Activated naive CD8-positive, alpha-beta T cell (primary cell): ENCODE data around the gene DFFA.
"Not testable (repeated sequence)": the region's sequence is repeated elsewhere in the genome, so short reads cannot be mapped to it uniquely, and the experiment has no call there.

Experiments used
- H3K27ac Mint-ChIP-seq: one replicate; pipeline ENCODE4 v1.8.0; 2021; ENCODE audit warnings: mixed read lengths
- H3K27me3 Mint-ChIP-seq: one replicate; pipeline ENCODE4 v1.8.0; 2021; ENCODE audit warnings: mixed read lengths
- H3K36me3 Mint-ChIP-seq: one replicate; pipeline ENCODE4 v1.8.0; 2021; ENCODE audit warnings: mixed read lengths
- H3K4me1 Mint-ChIP-seq: one replicate; pipeline ENCODE4 v1.8.0; 2021; ENCODE audit warnings: low read depth, mixed read lengths
- H3K4me3 Mint-ChIP-seq: one replicate; pipeline ENCODE4 v1.8.0; 2021; ENCODE audit warnings: mild to moderate bottlenecking, mixed read lengths
- H3K9me3 Mint-ChIP-seq: one replicate; pipeline ENCODE4 v1.8.0; 2021; ENCODE audit warnings: low read depth, mixed read lengths

The DFFA gene

DNA sequence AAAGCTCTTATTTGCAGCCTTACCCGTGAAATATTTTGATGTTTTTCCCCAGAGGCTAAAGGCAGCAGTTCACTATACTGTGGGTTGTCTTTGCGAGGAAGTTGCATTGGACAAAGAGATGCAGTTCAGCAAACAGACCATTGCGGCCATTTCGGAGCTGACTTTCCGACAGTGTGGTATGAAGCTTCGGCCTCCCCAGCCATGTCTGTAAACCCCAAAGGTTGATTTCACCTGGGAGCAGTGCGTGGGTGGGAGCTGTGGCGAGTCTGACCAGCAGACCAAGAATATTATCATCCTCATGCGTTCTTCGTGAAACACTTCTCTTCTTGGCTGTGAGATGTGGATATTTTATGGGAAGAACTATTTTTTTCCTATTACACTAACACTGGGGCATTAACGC, 38.5 kb downstream of the DFFA start:
- Mint-ChIP-seq H3K27me3 (no peaks in the 10 kb centered on the region), H3K36me3 (no peaks in the 10 kb centered on the region), H3K4me3 (no peak overlapping the region), H3K4me1 (peaks cover 20% of the 10 kb centered on the region), H3K9me3 (no peaks in the 10 kb centered on the region), H3K27ac (no peak overlapping the region)

DNA sequence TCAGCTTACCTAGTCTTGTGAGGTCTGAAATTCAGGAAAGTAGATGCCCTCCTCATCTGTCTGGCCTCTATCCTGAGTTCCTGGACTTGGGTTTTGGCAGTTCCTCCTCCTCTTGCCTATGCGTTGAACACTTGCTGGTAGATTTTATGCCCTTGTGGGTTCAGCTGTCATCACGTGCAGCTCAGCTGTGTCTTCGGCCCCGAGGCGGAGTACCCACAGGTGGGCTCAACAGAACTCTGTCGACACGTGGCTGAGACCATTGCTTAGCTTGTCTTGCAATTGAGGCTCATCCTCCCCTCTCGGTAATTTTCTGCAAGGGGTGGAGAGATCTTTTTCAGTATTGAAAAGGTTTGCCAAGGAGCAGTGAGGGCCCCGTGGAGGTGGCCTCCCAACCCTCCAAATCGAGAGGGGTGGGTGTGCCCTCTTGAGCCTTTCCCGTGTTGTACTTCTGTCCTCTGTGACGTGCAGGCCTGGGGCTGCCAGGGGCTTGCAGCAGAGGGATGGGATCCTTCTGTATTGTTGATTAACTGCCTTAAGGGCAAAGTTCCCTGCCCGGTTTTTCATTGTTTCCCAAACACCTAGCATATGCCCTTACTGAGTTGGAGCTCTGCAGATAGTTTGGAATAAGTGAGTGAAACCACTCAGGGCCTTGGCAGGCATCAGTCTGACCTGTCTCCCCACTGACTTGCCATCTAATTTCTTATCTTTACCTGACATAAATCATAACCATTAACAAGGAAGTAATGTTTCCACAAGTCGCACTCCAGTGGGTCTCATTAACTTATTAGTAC, 39.2 kb downstream of the DFFA start:
- Mint-ChIP-seq H3K27me3 (no peaks in the 10 kb centered on the region), H3K4me1 (peaks cover 20% of the 10 kb centered on the region), H3K36me3 (no peaks in the 10 kb centered on the region), H3K4me3 (no peak overlapping the region), H3K27ac (no peak overlapping the region), H3K9me3 (no peaks in the 10 kb centered on the region)

DNA sequence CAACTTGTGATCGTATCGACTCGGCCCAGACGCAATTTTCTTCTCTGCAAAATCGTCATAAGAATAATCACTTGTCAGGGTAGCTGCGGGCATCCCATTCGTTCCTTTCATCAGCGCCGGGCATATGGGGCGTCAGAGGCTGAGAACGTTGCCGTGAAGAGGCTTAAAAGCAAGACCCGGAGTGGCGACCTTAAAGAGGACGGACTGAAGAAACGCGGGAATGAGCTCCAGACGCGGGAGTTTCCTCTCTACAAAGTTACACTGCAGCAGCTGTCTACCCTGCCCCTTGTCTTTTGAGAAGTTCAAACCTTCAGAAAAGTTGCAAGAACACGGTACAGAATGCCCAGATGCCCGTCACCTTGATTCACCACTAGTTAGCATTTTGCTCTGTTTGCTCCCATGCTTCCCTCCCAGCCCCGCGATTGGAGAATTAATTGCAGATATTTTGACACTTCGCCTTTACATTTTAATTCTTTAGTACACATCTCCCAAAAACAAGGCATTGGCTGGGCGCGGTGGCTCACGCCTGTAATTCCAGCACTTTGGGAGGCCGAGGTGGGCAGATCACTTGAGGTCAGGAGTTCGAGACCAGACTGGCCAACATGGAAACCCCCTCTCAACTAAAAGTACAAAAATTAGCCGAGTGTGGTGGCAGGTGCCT, 41.1 kb downstream of the DFFA start:
- H3K4me3 Mint-ChIP-seq: peak overlapping the region; percentile 94
- H3K36me3 Mint-ChIP-seq: no peaks in the 10 kb centered on the region
- no peaks in the 10 kb centered on the region for H3K9me3 Mint-ChIP-seq
- H3K4me1 Mint-ChIP-seq: peaks cover 22% of the 10 kb centered on the region
- H3K27ac Mint-ChIP-seq: peak overlapping the region; percentile 94
- no peaks in the 10 kb centered on the region for H3K27me3 Mint-ChIP-seq

DNA sequence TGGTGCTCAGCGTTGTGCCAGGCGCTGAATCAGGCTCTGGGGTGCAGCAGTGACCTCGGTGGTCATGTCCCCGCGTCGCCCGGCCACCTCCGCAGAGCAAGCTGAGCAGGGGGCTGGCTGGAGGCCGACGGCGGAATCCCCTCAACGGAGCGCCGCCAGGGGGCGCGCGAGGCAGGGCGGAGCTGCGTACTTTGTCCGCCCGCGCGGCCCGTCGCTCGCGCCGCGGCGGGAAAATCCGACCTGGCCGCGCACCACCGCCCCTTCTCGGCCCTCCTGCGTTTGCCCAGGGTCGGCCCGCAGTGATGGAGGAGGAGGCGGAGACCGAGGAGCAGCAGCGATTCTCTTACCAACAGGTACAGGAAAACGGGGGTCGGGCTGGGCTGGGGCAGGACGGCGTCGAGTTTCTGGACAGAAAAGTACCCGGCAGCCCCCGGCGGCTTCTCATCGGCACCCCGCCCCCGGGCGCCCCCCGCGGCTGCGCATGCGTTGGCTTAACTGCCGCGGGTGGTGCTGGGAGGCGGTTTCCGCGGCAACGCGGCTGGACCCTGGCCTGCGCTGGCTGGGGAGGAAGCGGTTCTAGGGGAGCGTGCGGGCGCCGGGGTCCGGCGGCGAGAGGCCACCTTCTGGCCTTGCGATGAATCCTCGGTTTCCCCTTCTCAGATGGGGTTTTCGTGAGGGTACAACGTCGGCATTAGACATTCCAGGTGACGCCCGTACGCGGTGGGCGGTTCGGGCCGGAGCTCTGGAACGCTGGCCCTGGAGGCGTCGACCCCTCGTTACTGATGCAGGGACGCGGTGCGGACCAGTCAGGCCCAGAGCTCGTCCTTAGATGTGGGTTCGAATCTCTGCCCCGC, 41.9 kb downstream of the DFFA start, which contains the start of gene CENPS:
CENPS (plus strand) TSS at position 218 of the 854 bp plus-strand sequence; CDS start at position 303, 85 bp downstream.
- H3K4me1 Mint-ChIP-seq: peaks cover 22% of the 10 kb centered on the region
- peak within 1 kb of the TSS; percentile 94 for H3K4me3 Mint-ChIP-seq
- no peaks in the 10 kb centered on the region for H3K36me3 Mint-ChIP-seq
- H3K27ac Mint-ChIP-seq: peak within 1 kb of the TSS; percentile 94
- H3K9me3 Mint-ChIP-seq: no peaks in the 10 kb centered on the region
- H3K27me3 Mint-ChIP-seq: no peaks in the 10 kb centered on the region

DNA sequence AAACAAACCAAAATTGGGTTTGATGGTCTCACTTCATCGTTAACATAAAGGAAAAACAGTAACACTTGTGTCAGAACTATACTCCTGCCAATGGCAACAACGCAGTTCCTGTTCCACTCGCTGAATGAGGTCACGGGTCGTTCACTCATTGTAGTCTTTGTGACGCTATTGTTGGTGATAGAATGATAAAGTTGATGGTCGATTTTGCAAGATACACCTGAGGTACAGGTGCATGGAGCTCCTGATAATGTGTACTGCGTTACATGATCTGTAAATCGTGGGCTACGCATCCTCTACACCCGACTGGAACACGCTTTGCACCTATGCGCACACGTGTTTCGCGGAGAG, 42.5 kb downstream of the DFFA start:
- Mint-ChIP-seq H3K9me3 (no peaks in the 10 kb centered on the region), H3K4me1 (peaks cover 22% of the 10 kb centered on the region), H3K36me3 (no peaks in the 10 kb centered on the region), H3K27ac (peak overlapping the region; percentile 94), H3K27me3 (no peaks in the 10 kb centered on the region), H3K4me3 (peak overlapping the region; percentile 94)

DNA sequence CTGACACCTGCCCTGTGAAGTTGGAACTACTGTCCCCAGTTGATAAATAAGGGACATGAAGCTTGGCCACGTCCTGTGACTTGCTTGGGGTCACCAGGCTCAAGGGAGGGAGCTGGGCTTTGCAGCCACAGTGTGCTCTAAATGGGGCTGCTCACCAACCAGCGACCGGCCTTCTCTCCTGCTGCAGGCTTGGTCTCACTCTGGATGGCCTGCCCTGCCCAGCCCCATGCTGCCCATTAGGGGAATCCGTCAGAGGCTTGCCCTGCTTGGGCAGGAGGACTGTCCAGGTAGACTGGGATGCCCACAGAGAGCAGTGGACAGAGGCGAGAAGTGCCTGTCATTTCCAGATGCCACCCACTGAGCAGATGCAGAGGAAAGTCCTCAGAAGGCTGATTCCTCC, 43.3 kb downstream of the DFFA start:
- Mint-ChIP-seq H3K4me3 (no peak overlapping the region), H3K27ac (no peak overlapping the region), H3K4me1 (peaks cover 22% of the 10 kb centered on the region), H3K27me3 (no peaks in the 10 kb centered on the region), H3K36me3 (no peaks in the 10 kb centered on the region), H3K9me3 (no peaks in the 10 kb centered on the region)

DNA sequence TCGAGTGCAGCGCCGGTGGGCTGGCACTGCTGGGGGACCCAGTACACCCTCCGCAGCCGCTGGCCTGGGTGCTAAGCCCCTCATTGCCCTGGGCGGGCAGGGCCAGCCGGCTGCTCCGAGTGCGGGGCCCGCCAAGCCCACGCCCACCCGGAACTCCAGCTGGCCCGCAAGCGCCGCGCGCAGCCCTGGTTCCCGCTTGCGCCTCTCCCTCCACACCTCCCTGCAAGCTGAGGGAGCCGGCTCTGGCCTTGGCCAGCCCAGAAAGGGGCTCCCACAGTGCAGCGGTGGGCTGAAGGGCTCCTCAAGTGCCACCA, 45.8 kb downstream of the DFFA start:
- H3K27ac Mint-ChIP-seq, H3K9me3 Mint-ChIP-seq, H3K36me3 Mint-ChIP-seq, H3K27me3 Mint-ChIP-seq, H3K4me3 Mint-ChIP-seq: not testable (repeated sequence)
- H3K4me1 Mint-ChIP-seq: peaks cover 15% of the 10 kb centered on the region

DNA sequence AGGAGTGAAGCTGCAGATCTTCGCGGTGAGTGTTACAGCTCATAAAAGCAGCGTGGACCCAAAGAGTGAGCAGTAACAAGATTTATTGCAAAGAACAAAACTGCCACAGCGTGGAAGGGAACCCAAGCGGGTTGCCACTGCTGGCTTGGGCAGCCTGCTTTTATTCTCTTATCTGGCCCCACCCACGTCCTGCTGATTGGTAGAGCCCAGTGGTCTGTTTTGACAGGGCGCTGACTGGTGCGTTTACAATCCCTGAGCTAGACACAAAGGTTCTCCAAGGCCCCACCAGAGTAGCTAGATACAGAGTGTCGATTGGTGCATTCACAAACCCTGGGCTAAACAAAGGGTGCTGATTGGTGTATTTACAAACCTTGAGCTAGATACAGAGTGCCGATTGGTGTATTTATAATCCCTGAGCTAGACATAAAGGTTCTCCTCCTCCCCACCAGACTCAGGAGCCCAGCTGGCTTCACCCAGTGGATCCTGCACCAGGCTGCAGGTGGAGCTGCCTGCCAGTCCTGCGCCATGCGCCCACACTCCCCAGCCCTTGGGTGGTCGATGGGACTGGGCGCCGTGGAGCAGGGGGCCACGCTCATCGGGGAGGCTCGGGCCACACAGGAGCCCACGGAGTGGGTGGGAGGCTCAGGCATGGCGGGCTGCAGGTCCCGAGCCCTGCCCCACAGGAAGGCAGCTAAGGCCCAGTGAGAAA, 46.3 kb downstream of the DFFA start:
- not testable (repeated sequence) for H3K4me3 Mint-ChIP-seq, H3K36me3 Mint-ChIP-seq, H3K27ac Mint-ChIP-seq, H3K9me3 Mint-ChIP-seq, H3K27me3 Mint-ChIP-seq
- peaks cover 10% of the 10 kb centered on the region for H3K4me1 Mint-ChIP-seq

DNA sequence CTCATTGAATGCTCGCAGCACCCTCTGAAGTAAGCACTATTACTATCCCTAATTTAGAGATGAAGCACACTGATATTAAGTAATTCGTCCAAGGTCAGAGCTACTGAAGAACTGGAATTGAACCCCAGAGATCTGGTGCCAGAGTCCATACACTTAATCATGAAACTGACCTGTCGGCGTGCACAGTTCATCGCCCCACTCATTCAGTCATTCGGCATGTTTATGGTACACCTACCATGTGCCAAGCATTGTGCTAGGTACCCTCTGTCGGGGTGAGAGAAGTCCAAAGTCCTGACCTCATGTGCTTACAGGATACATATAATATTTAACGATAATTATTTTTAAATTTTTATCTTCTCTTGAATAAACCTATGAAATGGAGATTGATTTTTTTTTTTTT, 47.7 kb downstream of the DFFA start:
- Mint-ChIP-seq H3K36me3 (peaks cover 2% of the 10 kb centered on the region), H3K27me3 (no peaks in the 10 kb centered on the region), H3K4me3 (no peak overlapping the region), H3K27ac (no peak overlapping the region), H3K4me1 (peaks cover 4% of the 10 kb centered on the region), H3K9me3 (no peaks in the 10 kb centered on the region)

DNA sequence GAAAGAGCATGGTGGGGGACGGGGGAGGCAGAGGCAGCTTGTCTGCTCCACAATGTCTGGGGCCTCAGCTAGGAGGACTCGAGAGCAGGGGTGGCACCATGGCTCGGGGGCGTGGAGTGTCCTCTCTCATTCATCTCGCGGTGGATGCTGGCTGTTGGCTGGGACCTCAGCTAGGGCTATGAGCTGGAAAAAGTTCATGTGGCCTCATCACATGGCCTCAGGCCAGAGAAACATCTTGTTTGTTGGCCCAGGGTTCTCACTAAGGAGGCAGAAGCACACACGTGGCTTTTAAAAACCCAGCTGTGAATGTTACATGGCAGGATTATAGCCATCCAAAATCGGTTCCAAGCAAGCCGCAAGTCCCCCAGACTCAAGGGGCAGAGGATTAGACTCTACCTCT, 48.3 kb downstream of the DFFA start:
- peaks cover 2% of the 10 kb centered on the region for H3K4me1 Mint-ChIP-seq
- no peak overlapping the region for H3K27ac Mint-ChIP-seq
- H3K9me3 Mint-ChIP-seq: no peaks in the 10 kb centered on the region
- no peaks in the 10 kb centered on the region for H3K27me3 Mint-ChIP-seq
- no peak overlapping the region for H3K4me3 Mint-ChIP-seq
- H3K36me3 Mint-ChIP-seq: peaks cover 7% of the 10 kb centered on the region

DNA sequence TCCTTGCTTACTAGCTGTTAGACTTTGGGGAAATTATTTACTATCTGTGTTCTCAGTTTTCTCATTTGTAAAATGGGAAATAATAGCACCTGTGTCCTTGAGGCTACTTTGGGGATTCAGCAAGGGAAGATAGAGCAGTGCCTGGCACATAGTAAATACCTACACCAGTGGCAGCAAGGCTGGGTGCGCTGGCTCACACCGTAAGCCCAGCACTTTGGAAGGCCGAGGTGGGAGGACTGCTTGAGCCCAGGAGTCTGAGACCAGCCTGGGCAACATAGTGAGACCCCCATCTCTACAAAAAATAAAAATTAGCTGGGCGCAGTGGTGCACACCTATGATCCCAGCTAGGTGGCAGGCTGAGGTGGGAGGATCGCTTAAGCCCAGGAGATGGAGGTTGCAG, 50.7 kb downstream of the DFFA start:
- H3K27me3 Mint-ChIP-seq: no peaks in the 10 kb centered on the region
- H3K27ac Mint-ChIP-seq: no peak overlapping the region
- no peaks in the 10 kb centered on the region for H3K4me1 Mint-ChIP-seq
- H3K4me3 Mint-ChIP-seq: no peak overlapping the region
- peaks cover 7% of the 10 kb centered on the region for H3K36me3 Mint-ChIP-seq
- H3K9me3 Mint-ChIP-seq: no peaks in the 10 kb centered on the region

DNA sequence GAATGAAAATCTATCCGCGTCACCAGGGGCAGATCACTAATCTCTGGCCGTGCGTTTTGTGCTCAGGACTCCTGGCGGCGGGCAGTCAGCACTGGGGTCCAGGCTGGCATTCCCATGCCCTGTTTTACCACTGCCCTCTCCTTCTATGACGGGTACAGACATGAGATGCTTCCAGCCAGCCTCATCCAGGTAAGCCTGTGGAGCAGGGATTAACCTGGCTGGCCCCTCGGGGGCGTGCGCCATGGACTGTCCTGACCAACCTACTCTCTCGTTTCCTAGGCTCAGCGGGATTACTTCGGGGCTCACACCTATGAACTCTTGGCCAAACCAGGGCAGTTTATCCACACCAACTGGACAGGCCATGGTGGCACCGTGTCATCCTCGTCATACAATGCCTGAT, 53.0 kb downstream of the DFFA start:
- no peak overlapping the region for H3K27ac Mint-ChIP-seq
- no peaks in the 10 kb centered on the region for H3K27me3 Mint-ChIP-seq
- H3K4me1 Mint-ChIP-seq: peaks cover 9% of the 10 kb centered on the region
- peaks cover 9% of the 10 kb centered on the region for H3K36me3 Mint-ChIP-seq
- no peak overlapping the region for H3K4me3 Mint-ChIP-seq
- no peaks in the 10 kb centered on the region for H3K9me3 Mint-ChIP-seq

DNA sequence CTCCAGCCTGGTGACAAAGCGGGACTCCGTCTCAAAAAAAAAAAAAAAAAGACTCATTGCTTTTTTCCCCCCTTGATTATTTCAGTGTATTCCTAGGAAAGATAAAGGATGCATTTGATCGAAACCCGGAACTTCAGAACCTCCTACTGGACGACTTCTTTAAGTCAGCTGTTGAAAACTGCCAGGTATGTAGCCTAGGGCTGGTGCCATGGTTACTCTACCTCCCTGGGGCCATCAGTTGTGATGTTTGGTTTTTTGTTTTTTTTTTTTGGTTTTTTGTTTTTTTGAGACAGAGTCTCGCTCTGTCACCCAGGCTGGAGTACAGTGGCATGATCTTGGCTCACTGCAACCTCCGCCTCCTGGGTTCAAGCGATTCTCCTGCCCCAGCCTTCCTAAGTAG, 53.6 kb downstream of the DFFA start:
- not testable (repeated sequence) for H3K27ac Mint-ChIP-seq, H3K4me1 Mint-ChIP-seq, H3K27me3 Mint-ChIP-seq, H3K9me3 Mint-ChIP-seq, H3K4me3 Mint-ChIP-seq, H3K36me3 Mint-ChIP-seq

DNA sequence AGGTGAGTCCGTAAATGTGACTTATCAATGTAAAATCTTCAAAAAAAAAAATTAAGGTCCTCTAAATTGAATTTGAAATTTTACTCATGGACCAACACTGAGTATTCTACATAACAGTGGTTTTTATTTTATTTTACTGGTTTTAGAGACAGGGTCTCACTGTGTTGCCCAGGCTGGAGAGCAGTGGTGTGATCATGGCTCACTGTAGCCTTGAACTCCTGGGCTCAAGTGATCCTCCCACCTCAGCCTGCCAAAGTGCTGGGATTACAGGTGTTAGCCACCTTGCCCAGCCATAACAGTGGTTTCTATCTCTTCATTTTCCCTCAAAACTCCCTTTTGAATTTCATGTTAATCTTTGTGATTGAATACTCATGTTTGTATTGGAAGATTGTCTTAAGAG, 56.4 kb downstream of the DFFA start:
- not testable (repeated sequence) for H3K9me3 Mint-ChIP-seq, H3K4me1 Mint-ChIP-seq, H3K4me3 Mint-ChIP-seq, H3K27me3 Mint-ChIP-seq
- Mint-ChIP-seq H3K27ac (peak overlapping the region; percentile 50), H3K36me3 (peaks cover 13% of the 10 kb centered on the region)
